Vagina (tissue), 2 donors: ENCODE results near the gene C16orf89.
"Not testable (repeated sequence)": the region's sequence is repeated elsewhere in the genome, so short reads cannot be mapped to it uniquely, and the experiment has no call there.

Source experiments
- CTCF ChIP-seq, 3 experiments: fragments of 450-650 bp in 2 of 3; fragments of 200-600 bp in 1 of 3; sonication (generic) in 1 of 3; IDR thresholded peaks; one replicate each; pipeline ENCODE4 v1.5.1; 2017 to 2019; ENCODE audit warnings: antibody characterized with exemption in 3 of 3, mild to moderate bottlenecking in 2 of 3, moderate library complexity in 2 of 3
- POLR2A ChIP-seq, 2 donors: fragments of 450-650 bp; IDR thresholded peaks; one replicate each; pipeline ENCODE4 v1.6.1; 2017; ENCODE audit warnings: antibody characterized with exemption in 2 of 2, mild to moderate bottlenecking in 2 of 2, moderate library complexity in 2 of 2
- POLR2AphosphoS5 ChIP-seq, 2 donors: sonication (generic); formaldehyde crosslinking; IDR thresholded peaks; one replicate each; pipeline ENCODE4 v1.9.0; 2017; ENCODE audit warnings: antibody characterized with exemption in 2 of 2, mild to moderate bottlenecking in 2 of 2, low read depth in 1 of 2; ENCODE audit not compliant: insufficient read depth in 1 of 2

GRCh38 chr16:5088086-5088790 lies 22.5 kb upstream of the C16orf89 start:
- TF ChIP-seq POLR2AphosphoS5 (IDR thresholded peaks at IDR 0.05; ENCODE audit: insufficient read depth in 1 of 2, low read depth in 1 of 2); CTCF (IDR thresholded peaks at IDR 0.05); POLR2A (IDR thresholded peaks at IDR 0.05): not testable (repeated sequence)
